ENCODE data around the gene CDC42BPB.

GRCh38 chr14:103087343-103087835, 30.0 kb upstream of the CDC42BPB start:
- TF ChIP-seq, protein P1, sequence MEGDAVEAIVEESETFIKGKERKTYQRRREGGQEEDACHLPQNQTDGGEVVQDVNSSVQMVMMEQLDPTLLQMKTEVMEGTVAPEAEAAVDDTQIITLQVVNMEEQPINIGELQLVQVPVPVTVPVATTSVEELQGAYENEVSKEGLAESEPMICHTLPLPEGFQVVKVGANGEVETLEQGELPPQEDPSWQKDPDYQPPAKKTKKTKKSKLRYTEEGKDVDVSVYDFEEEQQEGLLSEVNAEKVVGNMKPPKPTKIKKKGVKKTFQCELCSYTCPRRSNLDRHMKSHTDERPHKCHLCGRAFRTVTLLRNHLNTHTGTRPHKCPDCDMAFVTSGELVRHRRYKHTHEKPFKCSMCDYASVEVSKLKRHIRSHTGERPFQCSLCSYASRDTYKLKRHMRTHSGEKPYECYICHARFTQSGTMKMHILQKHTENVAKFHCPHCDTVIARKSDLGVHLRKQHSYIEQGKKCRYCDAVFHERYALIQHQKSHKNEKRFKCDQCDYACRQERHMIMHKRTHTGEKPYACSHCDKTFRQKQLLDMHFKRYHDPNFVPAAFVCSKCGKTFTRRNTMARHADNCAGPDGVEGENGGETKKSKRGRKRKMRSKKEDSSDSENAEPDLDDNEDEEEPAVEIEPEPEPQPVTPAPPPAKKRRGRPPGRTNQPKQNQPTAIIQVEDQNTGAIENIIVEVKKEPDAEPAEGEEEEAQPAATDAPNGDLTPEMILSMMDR (IDR thresholded peaks at IDR 0.05; ENCODE audit: low read depth, low read length, poor library complexity, severe bottlenecking) = no peak
- TF ChIP-seq EZH2phosphoT487 (IDR thresholded peaks at IDR 0.05; ENCODE audit: borderline replicate concordance, low read length) = no peak

Measured in DOHH2 (cell line).